NCI-H2029 (cell line): ENCODE measurements around the gene GATA2.

Source experiments
- DNase-seq: peaks from one replicate; lab custom pipeline; 2025; lab: John Stamatoyannopoulos, UW

Gene GATA2

GRCh38 chr3:128455786-128456748, 36.9 kb downstream of the GATA2 start:
- DNase-seq = no peak

GRCh38 chr3:128455116-128455515, 37.9 kb downstream of the GATA2 start:
- no peak for DNase-seq

- no peak for DNase-seq
Observed at GRCh38 chr3:128454310-128454618, 38.7 kb downstream of the GATA2 start.

- no peak for DNase-seq
Observed at GRCh38 chr3:128453501-128454309, 39.3 kb downstream of the GATA2 start.

GRCh38 chr3:128452678-128453275, 40.2 kb downstream of the GATA2 start:
- DNase-seq = no peak

- DNase-seq = no peak
Observed at GRCh38 chr3:128452120-128452519, 40.9 kb downstream of the GATA2 start.

GRCh38 chr3:128449111-128449638, 43.8 kb downstream of the GATA2 start:
- no peak for DNase-seq

- DNase-seq = no peak
Observed at GRCh38 chr3:128448491-128448890, 44.5 kb downstream of the GATA2 start.

- no peak for DNase-seq
Observed at GRCh38 chr3:128447561-128448013, 45.4 kb downstream of the GATA2 start.

GRCh38 chr3:128446821-128447220, 46.2 kb downstream of the GATA2 start:
- no peak for DNase-seq

GRCh38 chr3:128445357-128445756, 47.6 kb downstream of the GATA2 start:
- no peak for DNase-seq

GRCh38 chr3:128443771-128444170, 49.2 kb downstream of the GATA2 start:
- no peak for DNase-seq

- no peak for DNase-seq
Observed at GRCh38 chr3:128442949-128443348, 50.1 kb downstream of the GATA2 start.

GRCh38 chr3:128442070-128442469, 50.9 kb downstream of the GATA2 start:
- DNase-seq = no peak

- no peak for DNase-seq
Observed at GRCh38 chr3:128439226-128439625, 53.8 kb downstream of the GATA2 start.

- no peak for DNase-seq
Observed at GRCh38 chr3:128438488-128439072, 54.4 kb downstream of the GATA2 start.

GRCh38 chr3:128436214-128436613, 56.8 kb downstream of the GATA2 start:
- DNase-seq = no peak

GRCh38 chr3:128435561-128435960, 57.4 kb downstream of the GATA2 start:
- no peak for DNase-seq

GRCh38 chr3:128435058-128435457, 57.9 kb downstream of the GATA2 start:
- no peak for DNase-seq

GRCh38 chr3:128434524-128434923, 58.5 kb downstream of the GATA2 start:
- DNase-seq = no peak

- no peak for DNase-seq
Observed at GRCh38 chr3:128433837-128434165, 59.2 kb downstream of the GATA2 start.
